HepG2 (cell line): ENCODE data around the gene CARHSP1. TPM values are rescaled to one million over a fixed set of nuclear protein-coding genes. Genes with fewer than 3 reads are reported as not detected.

Experiments
- ATAC-seq: fragments of 200-7000 bp; cut with Tn5 transposase; 3 replicates; pipeline ENCODE4 v1.9.1; 2020; ENCODE audit warnings: mild to moderate bottlenecking, moderate library complexity
- BruUV-seq: library from RNA; stranded (reverse); fragments of 400-500 nt; replicated peaks from 2 replicates; lab custom pipeline; 2021; lab: Mats Ljungman, UMichigan
- CTCF ChIA-PET: fragments of 300-600 bp; formaldehyde crosslinking; extraction: SDS; loops from one replicate; lab custom pipeline; 2021; ENCODE audit warnings: low total read pairs, inconsistent platforms, low intra/inter-chr PET ratio; lab: Yijun Ruan, JAX
- POLR2A ChIA-PET: fragments of 350-600 bp; sonication (Branson Sonifier 250); formaldehyde crosslinking; loops from one replicate; lab custom pipeline; 2020; ENCODE audit warnings: antibody characterized with exemption, inconsistent platforms; lab: Yijun Ruan, JAX
- DNase-seq: peaks from one replicate; pipeline ENCODE4 v3.0.0-alpha.2; 2015; ENCODE audit warnings: low spot score
- FAIRE-seq: peaks from 3 replicates; lab custom pipeline; 2011; peaks lifted over from hg19 to GRCh38; lab: Jason Lieb, UNC
- H2AFZ ChIP-seq: one replicate; pipeline ENCODE4 v1.6.1; 2011; ENCODE audit warnings: low read length, inconsistent platforms
- H3K27ac ChIP-seq: fragments of 300-600 bp; 3 replicates; pipeline ENCODE4 v1.8.0; 2011; ENCODE audit warnings: mixed run types, mild to moderate bottlenecking, mixed read lengths, low read length, inconsistent platforms; ENCODE audit not compliant: insufficient read depth; ENCODE audit errors: extremely low read length
- H3K27me3 ChIP-seq, 2 experiments: fragments of 200-600 bp in 1 of 2; 2 replicates in 1 of 2; 3 replicates in 1 of 2; pipeline versions ENCODE4 v1.6.0 to v1.8.0; 2011; ENCODE audit warnings: low read length in 2 of 2, mild to moderate bottlenecking in 2 of 2, moderate library complexity in 2 of 2, inconsistent platforms in 1 of 2; ENCODE audit not compliant: insufficient read depth in 2 of 2, control insufficient read depth in 1 of 2
- H3K36me3 ChIP-seq, 2 experiments: fragments of 200-600 bp in 1 of 2; replicated peaks in 1 of 2; 2 replicates in 1 of 2; 3 replicates in 1 of 2; pipeline versions ENCODE4 v1.5.1 to v1.8.0; 2011; ENCODE audit warnings: low read length in 2 of 2, inconsistent platforms in 1 of 2; ENCODE audit not compliant: insufficient read depth in 2 of 2, control insufficient read depth in 1 of 2
- H3K4me1 ChIP-seq: 2 replicates; pipeline ENCODE4 v1.5.1; 2012; ENCODE audit warnings: low read length, inconsistent platforms; ENCODE audit not compliant: insufficient read depth
- H3K4me2 ChIP-seq: 2 replicates; pipeline ENCODE4 v1.6.0; 2011; ENCODE audit warnings: low read depth, low read length, inconsistent platforms
- H3K4me3 ChIP-seq, 3 experiments: fragments of 200-600 bp in 1 of 3; sonication (generic), shearing (Covaris generic) in 1 of 3; replicated peaks in 1 of 3; 2 replicates each; pipeline ENCODE4 v1.5.1; 2011 to 2016; ENCODE audit warnings: low read length in 3 of 3, inconsistent platforms in 2 of 3, low read depth in 2 of 3, mild to moderate bottlenecking in 2 of 3, control low read depth in 1 of 3, mixed read lengths in 1 of 3; ENCODE audit not compliant: insufficient read depth in 1 of 3
- H3K79me2 ChIP-seq: one replicate; pipeline ENCODE4 v1.6.1; 2011; ENCODE audit warnings: low read length, inconsistent platforms; ENCODE audit not compliant: insufficient read depth
- H3K9ac ChIP-seq: 2 replicates; pipeline ENCODE4 v1.6.0; 2011; ENCODE audit warnings: mild to moderate bottlenecking, low read depth, low read length, inconsistent platforms; ENCODE audit not compliant: insufficient read depth
- H3K9me3 ChIP-seq: 2 replicates; pipeline ENCODE4 v1.5.1; 2012; ENCODE audit warnings: mild to moderate bottlenecking, low read length
- H4K20me1 ChIP-seq: 2 replicates; pipeline ENCODE4 v1.6.0; 2011; ENCODE audit warnings: inconsistent platforms, mild to moderate bottlenecking, low read length, moderate library complexity; ENCODE audit not compliant: insufficient read depth
- ZNF687 ChIP-seq: sonication (generic); formaldehyde crosslinking; IDR thresholded peaks from 2 replicates; pipeline ENCODE4 v1.5.1; 2020; ENCODE audit warnings: mild to moderate bottlenecking, missing genetic modification reagents, moderate library complexity
- ZSCAN5A ChIP-seq: sonication (generic); formaldehyde crosslinking; IDR thresholded peaks from 2 replicates; pipeline ENCODE4 v1.8.0; 2022; ENCODE audit warnings: mild to moderate bottlenecking, missing genetic modification reagents, borderline replicate concordance
- WGBS: methylation state at CpG from one replicate; pipeline ENCODE4 v1.1.6; 2017; ENCODE audit warnings: low lambda C conversion rate; 5-methylcytosine and 5-hydroxymethylcytosine counted together
- in situ Hi-C: cut with HindIII; loops from 2 replicates; pipeline ENCODE4 v1.10.0; 2017; ENCODE audit warnings: low pct_unique_long_range_greater_than_20kb; ENCODE audit not compliant: extremely low pct_ligation_motif_present
- intact Hi-C: fragments of 100-400 bp; cut with micrococcal nuclease; formaldehyde crosslinking; loops from one replicate; pipeline ENCODE4 v1.10.0; 2022; ENCODE audit not compliant: unreplicated experiment
- polyA plus RNA-seq, 8 experiments: library from polyadenylated mRNA; depleted of rRNA in 3 of 8; stranded (reverse) in 7 of 8; unstranded in 1 of 8; fragments of >200 nt; fragmentation: Illumina TruSeq in 4 of 8; extraction: Trizol in 4 of 8; gene quantifications; 2 replicates each; pipeline versions ENCODE4 v1.2.1 to v1.2.3, GENCODE V29; 2011 to 2016; ENCODE audit warnings: low read depth in 4 of 8, missing spikeins in 1 of 8, mixed read lengths in 1 of 8; ENCODE audit not compliant: insufficient read depth in 1 of 8
- total RNA-seq, 5 experiments: library from RNA; depleted of rRNA; stranded (reverse); fragments of >200 nt; fragmentation: Illumina TruSeq; extraction: Trizol; gene quantifications; 2 replicates each; pipeline ENCODE4 v1.2.3, GENCODE V29; 2016; ENCODE audit warnings: low read depth in 1 of 5

The CARHSP1 gene
- total and polyA plus RNA-seq, 2 of the 13 experiments (the other 11 are each of a cell fraction or from before 2014, with no cell fraction given): 173 to 345 TPM

GRCh38 chr16:8847145-8847544, 21.7 kb downstream of the CARHSP1 start:
- TF ChIP-seq ZSCAN5A (CRISPR knock-in tag) (no peak), ZNF687 (CRISPR knock-in tag) (peak; percentile 14; the same call in 1 of the 2 replicates)
- H3K4me2 ChIP-seq: no peak overlapping the region
- H2AFZ ChIP-seq: no peak overlapping the region
- WGBS: 95% methylated on average over 13 of the region's 13 CpGs
- ATAC-seq (no peak), DNase-seq (no peak), FAIRE-seq (no peak)
- H3K27me3 ChIP-seq: no peaks in the 10 kb centered on the region
- H3K4me3 ChIP-seq: no peak overlapping the region
- H3K36me3 ChIP-seq: peaks cover 33 to 60% of the 10 kb centered on the region in 2 experiments
- peaks cover 31% of the 10 kb centered on the region for H3K4me1 ChIP-seq
- no peaks in the 10 kb centered on the region for H3K9me3 ChIP-seq
- intact Hi-C loops (no loop called here), in situ Hi-C loops (no loop called here)
- ChIA-PET CTCF (no interaction called here), POLR2A (no interaction called here)
- no peak overlapping the region for H3K9ac ChIP-seq
- no TSS peak for BruUV-seq
- peaks cover 25% of the 10 kb centered on the region for H3K79me2 ChIP-seq
- peaks cover 66% of the 10 kb centered on the region for H4K20me1 ChIP-seq
- H3K27ac ChIP-seq: no peak overlapping the region
